HG03066 (cell line): ENCODE measurements around the gene PDXDC1.
"Not testable (repeated sequence)": the region's sequence is repeated elsewhere in the genome, so short reads cannot be mapped to it uniquely, and the experiment has no call there.

ENCODE experiments used
- ATAC-seq: cut with Tn5 transposase; IDR thresholded peaks from one replicate; pipeline ENCODE4 v1.9.1; 2021; ENCODE audit warnings: low read depth; ENCODE audit not compliant: unreplicated experiment

The PDXDC1 gene

DNA sequence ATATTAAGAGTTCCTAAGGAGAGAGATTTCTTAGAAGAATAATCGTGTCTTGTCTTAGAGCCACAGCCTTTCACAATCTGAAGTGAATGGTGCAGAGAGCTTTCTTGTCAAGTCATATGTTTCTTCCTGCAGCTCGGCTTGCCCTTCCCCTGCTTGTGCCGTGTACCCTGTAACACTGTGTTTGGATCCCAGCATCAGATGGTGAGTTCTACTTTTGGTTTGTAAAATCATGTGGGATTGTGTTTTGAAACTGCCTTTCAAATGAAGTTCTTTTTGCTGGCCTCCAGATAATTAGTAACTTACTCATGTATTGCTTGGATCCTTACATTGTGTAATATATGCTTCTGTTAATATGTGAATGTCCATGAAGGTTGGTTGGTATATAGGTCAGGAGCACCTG, 33.8 kb downstream of the PDXDC1 start:
- not testable (repeated sequence) for ATAC-seq

DNA sequence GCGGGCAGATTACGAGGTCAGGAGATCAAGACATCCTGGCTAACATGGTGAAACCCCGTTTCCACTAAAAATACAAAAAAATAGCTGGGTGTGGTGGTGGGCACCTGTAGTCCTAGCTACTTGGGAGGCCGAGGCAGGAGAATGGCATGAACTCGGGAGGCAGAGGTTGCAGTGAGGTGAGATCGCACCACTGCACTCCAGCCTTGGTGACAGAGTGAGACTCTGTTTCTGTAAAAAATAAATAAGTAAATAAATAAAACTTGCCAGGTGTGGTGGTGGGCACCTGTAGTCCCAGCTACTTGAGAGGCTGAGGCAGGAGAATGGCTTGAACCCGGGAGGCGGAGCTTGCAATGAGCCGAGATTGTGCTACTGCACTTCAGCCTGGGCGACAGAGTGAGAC, 38.1 kb downstream of the PDXDC1 start:
- not testable (repeated sequence) for ATAC-seq

DNA sequence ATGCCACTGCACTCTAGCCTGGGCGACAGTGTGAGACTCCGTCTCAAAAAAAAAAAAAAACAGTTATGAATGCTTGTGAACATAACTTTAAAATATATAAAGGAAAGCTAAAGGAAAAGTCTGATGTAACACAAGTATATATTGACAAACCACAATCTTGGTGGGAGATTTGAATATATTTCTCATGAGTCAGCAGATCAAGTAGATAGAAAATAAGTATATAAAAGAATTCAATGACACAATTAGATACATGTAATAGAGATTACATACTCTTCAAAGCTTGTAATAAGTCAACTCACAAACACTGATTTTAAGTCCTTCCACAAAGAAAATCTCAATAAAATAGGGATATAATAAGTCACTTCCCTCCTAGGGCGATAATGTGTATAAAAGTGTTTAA, 40.8 kb downstream of the PDXDC1 start:
- ATAC-seq = not testable (repeated sequence)

DNA sequence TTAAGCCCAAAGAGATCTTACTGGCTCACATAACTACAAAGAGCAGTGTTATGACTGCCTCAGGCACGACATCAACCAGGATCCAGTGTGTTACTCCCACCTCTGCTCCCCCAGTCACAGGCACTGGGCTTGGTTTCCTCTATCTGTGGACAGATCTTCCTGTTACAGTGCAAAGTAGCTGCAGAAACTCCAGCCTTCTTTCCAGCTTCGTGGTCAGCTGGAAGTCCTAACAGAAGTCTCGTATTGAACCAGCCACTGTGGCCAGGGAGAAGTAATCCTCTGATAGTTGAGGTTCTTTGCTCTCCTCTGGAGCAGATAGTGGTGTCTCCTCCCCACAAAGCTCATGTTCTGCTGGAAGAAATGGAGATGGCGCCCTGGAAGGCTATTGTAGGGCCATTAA, 41.5 kb downstream of the PDXDC1 start:
- ATAC-seq = not testable (repeated sequence)

DNA sequence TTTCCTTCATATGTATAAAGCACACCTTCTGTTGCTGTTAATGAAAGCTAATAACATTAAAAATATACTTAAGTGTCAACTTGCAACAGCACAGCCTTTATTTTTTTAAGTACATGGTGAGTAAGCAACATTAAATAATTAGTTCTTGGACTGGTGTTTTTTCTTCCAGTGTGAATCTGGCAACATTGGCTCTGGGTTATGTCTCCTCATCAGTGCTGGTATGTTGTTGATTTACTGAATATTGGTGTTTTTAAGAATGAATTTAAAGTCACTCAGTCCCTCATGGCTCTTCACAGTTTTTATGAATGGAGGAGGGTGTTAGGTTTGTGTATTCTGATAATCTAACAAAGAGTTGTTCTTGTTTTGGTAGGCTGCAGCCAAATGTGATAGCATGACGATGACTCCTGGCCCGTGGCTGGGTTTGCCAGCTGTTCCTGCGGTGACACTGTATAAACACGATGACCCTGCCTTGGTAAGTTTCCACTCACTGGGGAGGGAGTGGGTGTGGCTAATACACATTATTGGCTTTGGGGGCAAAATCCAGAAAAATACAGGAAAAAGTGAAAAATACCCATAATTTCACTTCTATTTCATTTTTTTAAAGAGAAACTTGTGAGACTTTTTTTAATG, 42.2 kb downstream of the PDXDC1 start:
- not testable (repeated sequence) for ATAC-seq

DNA sequence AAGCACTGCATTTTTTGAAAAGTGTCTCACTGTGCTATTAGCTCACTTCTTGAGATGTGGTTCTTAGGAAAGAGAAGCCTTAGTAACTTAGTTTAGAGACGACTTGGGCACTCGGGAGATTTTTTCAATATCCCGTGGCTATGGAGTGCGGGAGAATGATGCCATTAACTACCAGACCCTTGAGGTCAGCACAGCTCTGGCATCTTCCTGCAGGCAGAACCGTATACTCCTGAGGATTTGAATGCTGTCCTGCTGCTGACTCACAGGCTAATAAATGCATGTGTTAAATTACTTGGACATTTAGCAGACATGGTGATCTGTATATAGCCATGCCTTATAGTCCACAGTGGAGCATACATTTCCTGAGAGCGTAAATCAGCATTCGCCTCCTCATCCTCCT, 46.6 kb downstream of the PDXDC1 start:
- not testable (repeated sequence) for ATAC-seq

DNA sequence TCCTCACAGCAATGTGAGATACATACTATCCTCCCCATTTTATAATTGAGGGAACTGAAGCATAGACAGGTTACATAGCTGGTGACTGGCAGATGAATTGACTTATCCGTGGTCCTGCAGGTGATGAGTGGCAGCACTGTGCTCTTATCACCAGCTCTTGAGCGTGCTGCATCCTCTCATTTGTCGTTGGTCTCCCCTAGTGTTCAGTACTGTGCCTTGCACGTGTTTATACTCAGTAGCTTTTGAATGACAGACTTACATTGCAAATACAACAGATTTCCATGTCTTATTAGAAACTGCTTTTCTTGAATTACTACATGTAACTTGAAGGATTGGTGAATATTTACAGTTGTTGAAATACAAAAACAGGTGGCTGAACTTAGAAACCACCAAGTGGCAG, 47.4 kb downstream of the PDXDC1 start:
- not testable (repeated sequence) for ATAC-seq

DNA sequence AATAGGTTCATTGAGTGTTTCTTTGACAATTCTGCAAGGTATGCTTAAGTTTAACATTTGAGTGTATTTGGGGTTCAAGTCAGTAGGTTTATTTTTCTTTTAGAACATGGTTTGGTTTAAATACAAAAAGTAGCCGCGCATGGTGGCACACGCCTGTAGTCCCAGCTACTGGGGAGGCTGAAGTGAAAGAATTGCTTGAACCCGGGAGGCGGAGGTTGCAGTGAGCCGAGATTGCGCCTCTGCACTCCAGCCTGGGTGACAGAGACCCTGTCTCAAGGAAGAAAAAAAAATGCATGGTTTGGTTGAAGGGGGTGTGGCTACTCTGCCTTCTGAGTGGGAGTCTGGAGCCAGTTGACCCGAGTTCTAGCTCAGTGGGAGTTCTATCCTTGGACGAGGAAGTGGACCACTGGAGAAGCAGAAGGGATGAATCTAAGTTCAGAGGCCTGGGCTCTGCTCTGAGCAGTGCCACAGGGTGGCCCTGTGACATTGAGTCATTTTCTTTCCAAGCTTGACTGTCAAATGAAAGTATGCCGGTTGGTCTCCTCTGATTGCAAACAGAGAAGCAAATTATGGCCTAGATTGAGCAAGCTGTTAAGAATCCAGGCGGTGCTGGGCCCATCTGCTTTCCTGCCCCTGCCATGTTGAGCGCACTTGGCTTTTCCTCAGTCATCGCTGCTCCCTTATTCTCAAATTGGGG, 48.7 kb downstream of the PDXDC1 start:
- ATAC-seq = not testable (repeated sequence)

DNA sequence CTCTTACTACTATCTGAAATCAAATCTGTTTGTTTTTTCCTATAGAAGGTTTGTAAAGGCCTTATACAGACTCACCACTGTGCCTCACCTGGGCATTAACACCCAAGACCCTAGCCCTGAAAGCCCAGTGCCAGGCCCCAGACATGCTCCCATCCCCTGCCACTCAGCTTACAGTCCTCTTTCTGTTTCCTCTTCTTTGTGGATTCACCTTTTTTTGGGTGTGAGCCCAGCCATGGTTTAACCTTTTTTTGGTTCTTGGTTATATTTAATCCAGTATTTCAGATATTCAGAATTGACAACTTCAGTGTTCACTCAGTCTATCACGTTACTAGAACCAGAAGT, 50.0 kb downstream of the PDXDC1 start:
- ATAC-seq = not testable (repeated sequence)

DNA sequence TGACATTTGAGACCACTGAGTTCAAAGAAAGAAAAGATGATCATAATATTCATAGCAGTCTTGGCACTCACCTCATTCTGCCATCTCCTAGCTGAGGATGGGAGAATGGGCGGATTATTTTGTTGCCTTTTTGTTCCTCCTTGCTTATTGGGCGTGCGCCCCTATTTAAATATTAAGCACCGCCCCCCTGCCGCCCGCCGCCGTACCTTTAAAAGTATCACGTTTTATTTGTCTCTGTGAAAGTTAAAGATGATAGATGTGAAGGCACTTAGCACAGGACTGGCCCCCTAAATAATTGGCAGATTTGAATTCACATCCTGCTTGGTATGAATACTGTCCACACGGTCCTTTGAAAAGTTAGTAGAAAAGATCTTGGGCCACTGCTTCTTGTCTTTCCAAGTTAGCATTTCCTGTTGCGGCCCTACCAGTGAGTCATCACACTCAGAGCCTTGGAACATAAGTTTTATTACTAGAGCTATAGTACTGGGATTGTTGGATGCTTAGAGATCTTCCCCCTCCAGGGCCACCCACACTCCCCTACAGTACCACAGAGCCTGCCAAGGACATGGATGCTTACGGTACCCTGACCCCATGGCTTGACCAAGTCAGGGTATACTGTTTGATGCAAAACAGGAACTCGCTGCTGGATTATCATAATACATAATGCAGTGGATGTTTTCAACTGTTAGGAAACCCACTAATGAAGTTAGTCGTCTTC, 50.6 kb downstream of the PDXDC1 start:
- not testable (repeated sequence) for ATAC-seq

DNA sequence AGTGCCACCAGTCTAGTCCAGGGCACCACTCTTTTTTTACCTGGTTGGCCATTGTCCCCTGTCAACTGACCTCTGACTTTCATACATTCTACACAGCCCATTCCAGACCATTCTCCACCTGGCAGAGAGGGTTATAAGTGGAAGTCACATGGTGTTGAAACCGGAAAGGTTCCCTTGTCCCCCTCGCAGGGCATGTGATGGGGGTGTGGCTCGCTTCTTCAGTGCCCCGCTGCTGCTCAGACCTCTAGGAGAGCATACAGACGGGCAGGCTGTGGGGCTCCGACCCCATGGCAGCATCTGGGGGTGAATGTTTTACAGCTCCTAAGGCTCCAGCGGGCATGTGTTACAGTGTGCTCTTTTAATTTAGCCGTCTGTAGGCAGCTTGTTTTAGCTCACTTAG, 52.2 kb downstream of the PDXDC1 start:
- not testable (repeated sequence) for ATAC-seq

DNA sequence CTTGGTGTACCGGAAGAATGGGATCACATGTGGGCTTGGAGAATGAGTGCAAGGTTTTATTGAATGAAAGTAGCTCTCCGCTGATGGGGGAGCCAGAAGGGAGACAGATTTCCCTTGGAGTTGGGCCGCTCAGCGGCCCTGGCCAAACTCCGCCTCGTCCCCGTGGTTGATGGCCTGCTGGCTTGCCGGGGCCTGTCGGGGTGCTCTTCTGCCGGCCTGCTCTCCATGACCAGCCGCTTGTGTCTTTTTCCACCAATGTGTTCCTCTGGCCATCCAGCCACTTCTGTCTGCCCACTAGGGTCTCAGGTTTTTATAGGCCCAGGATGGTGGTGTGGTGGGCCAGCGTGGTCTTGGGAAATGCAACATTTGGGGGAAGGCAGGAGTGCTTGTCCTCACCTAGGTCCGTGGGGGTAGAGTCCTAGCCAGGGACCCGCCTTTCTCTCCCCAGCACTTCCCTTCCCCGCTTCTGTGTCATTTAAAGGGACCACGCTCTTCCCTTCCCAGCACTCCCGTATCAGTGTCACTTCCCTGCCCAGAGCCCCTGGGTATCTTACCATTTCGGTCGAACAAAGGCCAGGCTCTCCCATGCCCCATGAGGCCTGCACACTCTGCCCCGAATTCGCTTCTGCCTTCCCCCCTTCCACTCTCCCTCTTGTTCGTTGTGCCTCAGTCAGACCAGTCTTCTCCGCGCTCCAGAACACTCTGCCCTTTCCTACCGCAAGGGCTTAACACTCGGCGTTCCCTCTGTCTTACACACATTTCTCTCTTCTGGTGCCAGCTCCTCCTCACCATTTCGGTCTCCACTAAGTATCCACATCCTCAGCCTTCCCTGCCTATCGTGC, 52.9 kb downstream of the PDXDC1 start:
- ATAC-seq = not testable (repeated sequence)

DNA sequence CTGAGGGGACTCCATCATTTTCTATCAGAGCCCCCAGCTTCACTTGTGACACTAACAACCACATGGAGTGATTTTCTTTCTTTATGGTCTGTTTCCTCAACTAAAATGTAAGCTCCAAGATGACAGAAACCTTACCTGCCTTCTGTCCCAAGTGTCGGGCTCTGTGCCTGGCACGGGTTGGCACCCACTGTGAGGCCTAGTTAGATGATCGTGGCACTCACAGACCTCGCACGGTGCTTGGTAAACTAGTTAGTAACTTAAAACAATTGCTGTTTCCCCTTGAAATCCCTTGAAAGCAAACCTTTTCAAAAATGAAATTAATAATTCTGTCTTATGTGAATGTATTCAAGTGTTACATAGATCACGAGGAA, 53.5 kb downstream of the PDXDC1 start:
- ATAC-seq = not testable (repeated sequence)

DNA sequence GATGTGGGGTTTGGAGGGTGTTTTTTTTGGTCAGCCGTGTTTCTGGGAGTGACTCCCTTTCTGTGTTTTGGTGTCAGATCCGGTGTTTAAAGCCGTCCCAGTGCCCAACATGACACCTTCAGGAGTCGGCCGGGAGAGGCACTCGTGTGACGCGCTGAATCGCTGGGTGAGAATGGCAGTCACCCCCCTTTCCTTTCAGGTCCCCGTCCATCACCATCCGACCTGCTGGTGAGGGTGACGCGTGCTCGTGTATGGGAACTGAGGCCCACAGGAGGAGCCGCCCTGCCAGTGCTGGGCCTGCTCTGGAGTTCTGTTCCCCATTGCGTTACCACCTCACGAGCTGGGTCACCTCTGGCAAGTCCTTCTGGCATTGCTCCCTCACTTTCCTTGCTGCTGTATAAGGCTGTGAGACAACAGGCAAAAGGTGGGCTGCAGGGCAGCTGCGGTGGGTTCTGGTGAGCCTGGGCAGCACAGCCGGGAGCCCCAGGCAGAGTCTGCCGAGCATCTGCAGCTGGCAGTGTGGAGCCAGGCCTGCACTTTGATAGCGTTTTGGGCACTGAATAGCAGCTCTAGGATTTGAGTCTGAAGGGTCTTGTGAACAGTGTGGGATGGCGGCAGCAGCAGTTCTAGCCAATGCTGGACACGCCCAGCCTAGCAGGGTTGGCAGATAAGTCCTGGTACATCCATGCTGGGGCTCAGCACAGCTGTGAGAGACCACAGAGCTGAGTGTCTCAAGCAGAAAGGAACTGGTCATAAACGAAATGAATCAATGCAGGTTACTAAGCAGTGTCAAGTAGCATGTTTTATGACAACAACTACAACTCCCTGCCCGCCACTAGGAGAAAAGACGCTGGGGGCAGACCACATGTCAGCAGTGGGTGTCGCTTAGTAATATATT, 54.2 kb downstream of the PDXDC1 start:
- ATAC-seq = not testable (repeated sequence)

DNA sequence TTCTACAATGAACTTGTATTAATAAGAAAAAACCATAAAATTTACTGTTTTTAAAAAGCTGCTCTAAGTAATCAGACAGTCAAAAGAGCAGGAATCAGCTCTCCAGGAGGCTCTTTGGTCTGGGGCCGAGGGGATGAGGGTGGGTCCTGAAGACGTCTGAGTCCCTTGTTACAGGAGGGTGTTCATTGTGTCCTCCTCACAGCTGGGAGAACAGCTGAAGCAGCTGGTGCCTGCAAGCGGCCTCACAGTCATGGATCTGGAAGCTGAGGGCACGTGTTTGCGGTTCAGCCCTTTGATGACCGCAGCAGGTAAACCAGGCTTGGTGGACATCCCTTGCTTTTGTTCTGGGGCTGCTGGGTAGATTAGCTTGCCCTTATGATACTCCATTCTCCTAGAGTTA, 54.9 kb downstream of the PDXDC1 start:
- ATAC-seq = not testable (repeated sequence)

DNA sequence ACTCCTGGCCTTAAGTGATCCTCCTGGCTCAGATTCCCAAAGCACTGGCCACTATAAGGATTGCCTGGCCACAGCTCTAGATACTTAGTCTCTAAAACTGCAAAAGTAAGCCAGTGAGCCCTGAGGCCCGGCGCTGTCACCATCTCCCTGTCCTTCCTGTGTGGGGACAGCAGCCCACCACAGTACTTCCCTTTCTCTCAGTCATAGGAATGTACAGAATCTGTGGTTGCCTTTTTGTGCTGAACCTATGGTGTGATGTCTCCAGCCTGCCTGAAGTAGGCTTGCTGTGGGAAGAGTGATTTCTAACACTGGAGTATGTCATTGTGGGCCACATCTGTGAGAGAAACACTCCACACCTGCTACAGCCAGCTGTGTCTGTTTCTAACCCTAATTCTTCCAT, 56.4 kb downstream of the PDXDC1 start:
- no peak for ATAC-seq

DNA sequence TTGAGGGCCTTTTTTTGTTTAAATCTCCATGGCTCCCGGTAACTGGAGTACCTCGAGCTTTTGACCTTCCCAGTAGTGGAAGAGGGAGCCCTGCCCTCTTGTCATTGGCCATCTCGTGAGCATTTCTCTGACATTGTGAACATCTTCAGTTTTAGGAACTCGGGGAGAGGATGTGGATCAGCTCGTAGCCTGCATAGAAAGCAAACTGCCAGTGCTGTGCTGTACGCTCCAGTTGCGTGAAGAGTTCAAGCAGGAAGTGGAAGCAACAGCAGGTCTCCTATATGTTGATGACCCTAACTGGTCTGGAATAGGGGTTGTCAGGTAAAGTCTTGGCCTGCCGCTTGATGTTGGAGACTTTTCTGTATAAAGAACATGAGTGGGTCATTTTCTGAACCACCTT, 56.8 kb downstream of the PDXDC1 start:
- ATAC-seq = no peak

DNA sequence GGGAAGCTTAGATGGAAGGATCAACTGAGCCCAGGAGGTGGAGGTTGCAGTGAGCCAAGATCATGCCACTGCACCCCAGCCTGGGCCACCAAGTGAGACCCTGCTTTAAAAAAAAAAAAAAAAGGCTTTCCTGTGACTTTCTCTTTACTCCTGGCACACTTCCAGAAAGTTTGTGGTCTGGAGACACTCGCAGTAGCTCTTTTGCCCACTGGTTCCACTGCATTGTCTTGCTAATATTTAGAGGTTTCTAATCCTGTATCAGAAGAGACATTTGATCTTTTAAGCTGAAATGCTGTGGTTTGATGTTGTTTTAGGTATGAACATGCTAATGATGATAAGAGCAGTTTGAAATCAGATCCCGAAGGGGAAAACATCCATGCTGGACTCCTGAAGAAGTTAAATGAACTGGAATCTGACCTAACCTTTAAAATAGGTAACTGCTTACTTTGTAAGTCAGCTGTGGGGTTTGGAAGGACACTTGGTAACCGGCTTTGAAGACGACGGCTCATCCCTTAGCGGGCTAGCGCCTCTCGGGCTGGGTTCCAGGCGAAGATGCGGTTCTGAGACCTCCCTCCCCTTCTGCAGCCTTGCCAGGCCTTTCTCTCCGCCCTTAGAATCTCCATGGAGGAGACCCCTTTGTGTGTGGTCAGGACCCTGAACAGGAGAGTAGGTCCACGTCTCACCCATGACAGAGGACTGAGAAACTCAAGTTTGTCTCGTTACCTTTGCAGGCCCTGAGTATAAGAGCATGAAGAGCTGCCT, 57.9 kb downstream of the PDXDC1 start:
- ATAC-seq = no peak

DNA sequence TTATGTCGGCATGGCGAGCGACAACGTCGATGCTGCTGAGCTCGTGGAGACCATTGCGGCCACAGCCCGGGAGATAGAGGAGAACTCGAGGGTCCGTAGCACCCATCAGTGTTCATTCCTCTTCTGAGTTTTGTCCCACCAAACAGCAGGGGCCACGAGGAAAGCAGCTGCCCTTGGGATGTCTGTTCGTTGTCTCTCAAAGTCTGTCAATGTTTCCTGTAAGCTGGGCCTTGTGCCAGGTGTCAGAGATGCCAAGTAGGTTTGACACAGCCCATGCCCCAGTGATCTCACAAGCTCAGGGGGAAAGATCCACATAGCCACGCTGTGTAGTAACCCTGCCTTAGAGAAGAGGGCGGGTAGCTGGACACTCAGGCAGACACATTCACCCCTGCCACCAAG, 58.5 kb downstream of the PDXDC1 start:
- no peak for ATAC-seq
